Stimulated activated CD4-positive, alpha-beta T cell treated with anti-CD3 and anti-CD28 coated beads, TNF-alpha, amount 100 ng/mL, for 1 hour (primary cell): ENCODE results near the gene ENDOD1.

Experiments used
- DNase-seq, 3 donors: peaks; one replicate each; pipeline ENCODE4 v3.0.0-alpha.2; 2020; ENCODE audit warnings: low read depth in 3 of 3, low spot score in 1 of 3

ENDOD1 gene

DNA sequence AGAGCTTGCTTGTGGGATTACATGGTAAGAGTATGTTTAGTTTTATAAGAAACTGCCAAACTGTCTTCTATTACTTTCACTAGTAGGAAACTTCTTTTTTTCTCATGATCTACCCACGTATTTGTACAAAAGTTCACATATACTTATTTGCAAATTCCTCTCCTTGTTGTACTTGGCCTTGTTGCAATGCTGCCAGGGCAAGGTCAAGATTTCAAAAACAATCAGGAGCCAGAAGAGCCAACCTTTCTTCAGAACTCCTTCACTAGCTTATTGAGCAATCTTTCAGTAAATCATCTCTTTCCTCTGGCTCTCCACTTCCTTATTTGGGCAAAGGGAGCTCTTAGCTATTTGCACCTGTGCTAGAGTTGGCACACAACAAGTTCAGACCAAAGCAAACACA is 13.2 kb upstream of the ENDOD1 start:
- no peak for DNase-seq

- no peak for DNase-seq
These were observed 12.7 kb upstream of the ENDOD1 start for GRCh38 chr11:95076981-95077380.

DNA sequence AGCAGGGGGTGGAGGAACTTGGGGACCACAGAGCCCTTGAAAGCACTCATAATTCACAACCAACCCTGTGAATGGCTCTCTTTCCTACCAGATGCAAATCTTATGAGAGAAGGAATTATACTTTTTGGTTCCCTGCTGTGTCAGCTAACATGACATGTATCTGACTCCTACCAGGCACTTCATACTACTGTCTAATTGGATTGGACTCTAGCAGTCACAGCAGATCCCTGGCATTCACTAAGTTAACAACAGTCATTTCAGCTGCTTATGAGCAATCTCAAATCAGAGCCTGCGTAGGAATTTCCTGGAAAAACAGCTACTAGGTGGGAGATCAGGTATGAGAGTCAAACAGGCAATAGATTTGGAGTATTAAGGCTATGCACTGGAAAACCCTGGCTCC is 11.1 kb upstream of the ENDOD1 start:
- no peak for DNase-seq

DNA sequence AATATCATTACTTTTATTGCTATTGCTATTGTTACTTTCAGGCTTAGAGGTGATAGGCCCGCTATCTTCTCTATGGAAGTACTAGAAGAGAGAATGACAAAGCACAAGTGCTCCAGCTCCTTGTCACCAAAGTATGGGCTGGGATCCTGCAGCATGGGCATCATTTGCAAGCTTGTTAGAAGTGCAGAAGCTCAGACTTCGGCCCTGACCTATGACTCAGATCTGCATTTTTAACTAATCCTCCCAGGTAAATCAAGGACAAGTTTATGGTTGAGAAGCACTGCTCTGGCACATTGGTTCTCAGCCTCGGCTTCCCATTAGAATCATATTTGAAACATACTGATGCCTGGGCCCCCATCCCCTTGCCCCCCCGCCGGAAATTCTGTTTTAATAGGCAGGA is 8.6 kb upstream of the ENDOD1 start:
- DNase-seq = no peak

DNA sequence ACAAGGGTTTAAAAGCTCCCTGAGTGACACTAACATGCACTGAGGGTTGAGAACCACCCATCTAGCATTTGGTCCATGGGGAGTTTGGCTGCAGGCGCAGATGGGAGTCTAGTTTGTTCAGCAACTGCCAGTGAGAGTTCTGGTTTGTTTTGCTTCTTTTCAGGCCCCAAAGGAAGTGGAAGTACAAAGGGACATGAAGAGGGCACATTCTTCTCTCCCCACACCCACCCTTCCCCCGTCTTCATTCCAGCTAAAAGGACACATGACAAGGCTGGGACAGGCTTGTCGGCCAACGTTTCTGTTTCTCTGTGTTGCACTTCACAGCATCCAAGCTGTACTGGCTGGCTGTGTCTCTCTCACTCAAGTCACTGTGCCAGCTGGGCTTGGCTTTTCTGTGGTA is 8.2 kb upstream of the ENDOD1 start:
- DNase-seq = no peak

- no peak for DNase-seq
These were observed 7.1 kb upstream of the ENDOD1 start for GRCh38 chr11:95082576-95083001.

DNA sequence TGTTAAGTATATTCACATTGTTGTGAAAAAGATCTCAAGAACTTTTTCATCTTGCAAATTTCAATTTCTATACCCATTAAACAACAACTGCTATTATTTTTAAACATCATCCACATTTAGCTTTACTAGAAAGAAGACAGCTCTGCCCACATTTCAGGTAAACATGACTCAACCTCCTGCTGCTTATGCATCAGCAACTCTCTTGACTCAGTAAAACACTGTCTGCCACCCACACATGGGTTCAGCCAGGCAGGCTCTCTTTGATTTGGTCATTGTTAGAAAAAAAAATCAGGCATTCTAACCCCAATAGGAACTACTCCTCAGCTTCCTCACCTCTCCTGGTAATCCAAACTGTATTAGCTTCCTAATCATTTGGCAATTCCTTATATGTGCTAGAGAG is 5.1 kb upstream of the ENDOD1 start:
- DNase-seq = no peak

GRCh38 chr11:95085117-95085816 is 4.4 kb upstream of the ENDOD1 start:
- DNase-seq = no peak

DNA sequence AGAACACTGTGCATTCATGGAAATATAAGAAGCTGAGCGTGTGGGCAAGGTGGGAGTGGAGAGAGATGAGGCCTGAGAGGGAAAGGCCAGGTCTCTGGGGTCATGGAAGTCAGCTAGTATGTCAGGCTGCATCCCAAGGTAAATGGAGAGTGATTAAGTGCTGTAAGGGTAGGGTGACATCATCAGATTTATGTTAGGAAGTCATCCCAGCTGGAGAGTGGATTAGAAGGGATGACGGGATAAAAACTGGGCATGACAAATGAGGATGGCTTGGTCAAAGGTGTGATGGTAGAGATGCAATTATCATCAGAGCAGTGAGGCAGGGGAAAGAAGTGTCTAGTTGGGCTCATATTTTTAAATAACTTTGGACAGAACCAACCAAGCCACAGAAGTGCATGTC is 3.5 kb upstream of the ENDOD1 start:
- DNase-seq = no peak

GRCh38 chr11:95086836-95087570 is 2.6 kb upstream of the ENDOD1 start:
- DNase-seq = no peak

- DNase-seq = no peak
These were observed 563 bp upstream of the ENDOD1 start for GRCh38 chr11:95088946-95089619.

- no peak for DNase-seq
These were observed 2.1 kb downstream of the ENDOD1 start for GRCh38 chr11:95091663-95092180.

GRCh38 chr11:95092549-95093324 is 3.1 kb downstream of the ENDOD1 start:
- no peak for DNase-seq

DNA sequence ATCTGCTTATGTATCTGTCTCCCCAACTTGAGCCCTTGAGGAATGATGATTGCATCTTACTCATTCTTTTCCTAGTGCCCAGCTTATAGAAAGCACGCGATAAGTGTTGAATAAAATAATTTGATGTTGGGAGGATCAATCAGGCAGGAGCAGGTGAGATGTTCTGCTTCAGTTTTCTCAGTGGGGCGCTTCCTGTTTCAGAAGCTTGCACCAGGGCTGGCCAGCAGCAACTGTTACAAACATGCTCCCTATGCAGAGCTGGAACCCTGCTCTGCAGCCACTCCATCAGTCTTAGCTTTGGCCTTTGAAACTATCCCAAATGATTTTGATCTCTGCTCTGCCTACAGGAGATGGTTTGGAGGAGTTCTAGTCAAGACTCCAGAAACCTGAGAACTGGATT is 3.9 kb downstream of the ENDOD1 start:
- DNase-seq = no peak

DNA sequence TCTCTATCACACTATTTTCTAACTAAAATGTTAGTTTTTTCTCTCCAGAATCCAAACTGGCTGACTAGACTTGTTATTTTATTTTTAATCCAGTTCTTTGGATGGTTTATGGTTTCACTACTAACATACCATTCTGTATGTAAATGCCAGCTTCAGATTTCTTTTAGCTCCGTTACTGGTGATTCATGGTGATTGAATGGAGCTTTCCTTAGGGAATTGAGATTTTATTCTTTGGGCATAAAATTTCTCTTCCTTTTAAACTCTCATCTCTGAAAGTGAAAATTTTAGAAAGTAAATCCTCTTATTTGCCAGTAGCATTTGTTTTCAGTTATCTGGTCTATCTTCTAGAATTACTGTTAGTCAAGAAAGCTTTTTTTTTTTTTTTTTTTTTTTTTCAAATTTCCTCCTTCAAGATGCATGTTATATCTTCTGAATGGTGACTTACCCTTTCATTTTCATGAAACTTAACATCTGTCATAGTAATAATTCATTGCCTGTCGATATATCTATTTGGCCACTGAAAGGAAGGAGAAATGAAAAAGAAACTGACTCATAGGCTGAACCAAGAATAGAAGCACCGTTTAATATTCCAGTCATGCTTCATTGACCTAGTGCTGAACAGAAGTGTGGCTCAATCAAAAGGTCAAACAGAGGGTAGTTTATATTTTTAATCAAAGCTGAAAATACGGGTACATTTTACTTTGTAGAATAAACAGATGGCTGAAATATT is 6.4 kb downstream of the ENDOD1 start:
- DNase-seq = no peak

DNA sequence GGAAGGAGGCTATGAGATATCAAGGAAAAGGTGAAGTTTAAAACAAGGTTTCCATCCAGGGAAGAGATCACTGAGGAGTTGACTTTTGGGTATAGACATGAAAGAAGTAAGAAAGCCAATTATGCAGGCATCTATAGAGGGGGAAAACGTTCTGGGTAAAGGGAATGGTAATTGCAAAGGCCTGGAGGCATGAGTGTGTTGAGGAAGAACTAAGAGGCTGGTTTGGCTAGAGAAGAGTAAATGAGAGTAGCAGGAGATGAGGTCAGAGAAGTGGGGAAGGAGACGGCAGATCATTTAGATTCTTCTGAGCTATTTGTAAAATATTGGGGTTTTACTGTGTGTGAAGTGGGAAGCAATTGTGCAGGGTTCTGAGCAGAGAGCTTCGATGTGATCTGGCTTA is 7.6 kb downstream of the ENDOD1 start:
- no peak for DNase-seq

- DNase-seq = no peak
These were observed 9.2 kb downstream of the ENDOD1 start for GRCh38 chr11:95098826-95099225.

DNA sequence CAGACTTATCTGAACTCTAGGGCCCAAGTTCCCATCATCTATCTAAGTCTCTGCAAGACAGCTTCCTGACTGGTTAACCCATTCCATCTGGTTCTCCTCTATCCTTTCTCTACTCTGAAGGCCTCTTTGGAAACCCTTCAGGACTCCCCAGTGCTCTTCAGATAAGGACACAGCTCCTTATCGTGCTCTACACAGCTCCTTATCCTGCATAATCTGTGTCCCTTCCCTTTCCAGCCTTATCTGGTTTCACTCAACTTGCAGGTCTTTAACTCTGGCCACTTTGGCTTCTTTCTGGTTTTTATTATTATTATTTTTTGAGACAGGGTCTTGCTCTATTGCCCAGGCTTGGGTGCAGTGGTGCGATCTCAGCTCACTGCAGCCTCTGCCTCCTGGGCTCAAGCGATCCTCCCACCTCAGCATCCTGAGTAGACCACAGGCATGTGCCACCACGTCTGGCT is 10.6 kb downstream of the ENDOD1 start:
- DNase-seq = no peak

- no peak for DNase-seq
These were observed 11.3 kb downstream of the ENDOD1 start for GRCh38 chr11:95100856-95101507.

DNA sequence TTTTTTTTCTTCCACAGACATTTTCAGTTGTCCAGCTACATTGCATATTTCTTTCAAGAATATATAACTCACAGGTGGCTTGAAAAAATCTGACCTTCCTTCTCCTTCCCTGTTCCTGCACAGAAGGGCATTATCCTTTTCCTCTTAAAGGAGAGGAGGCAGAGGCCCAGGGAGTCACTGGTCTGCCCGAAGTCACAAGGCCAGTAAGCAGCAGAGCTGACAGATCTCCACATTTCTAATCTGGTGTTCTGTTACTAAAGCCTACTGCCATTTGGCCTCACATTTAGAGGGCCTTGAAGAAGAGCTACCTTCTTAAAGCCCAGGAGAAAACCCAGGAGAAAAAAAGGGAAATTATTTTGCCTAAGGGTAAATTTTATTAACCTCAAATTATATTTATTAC is 12.3 kb downstream of the ENDOD1 start:
- DNase-seq = no peak
